Measurements from ENCODE around the gene MPP1.

DNA sequence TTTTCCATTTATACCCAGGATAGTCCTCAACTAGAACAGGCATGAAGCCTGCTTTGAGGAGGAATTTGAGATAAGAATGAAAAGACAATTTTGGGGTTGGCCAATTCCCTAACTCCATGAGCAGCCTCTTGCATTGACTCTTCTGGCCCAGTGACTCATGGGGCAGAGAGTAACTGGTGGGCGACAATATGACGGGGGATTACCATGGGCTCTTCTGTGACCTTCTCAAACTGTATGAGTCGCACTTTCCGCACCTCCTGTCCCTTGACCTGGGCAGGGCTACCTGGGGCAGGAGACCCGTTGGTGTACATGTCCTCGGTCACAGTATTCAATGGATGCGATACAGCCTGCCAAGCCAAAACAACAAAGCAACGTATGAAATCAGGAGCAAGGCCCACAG is 13.3 kb downstream of the MPP1 start:
- TF ChIP-seq, protein P1, sequence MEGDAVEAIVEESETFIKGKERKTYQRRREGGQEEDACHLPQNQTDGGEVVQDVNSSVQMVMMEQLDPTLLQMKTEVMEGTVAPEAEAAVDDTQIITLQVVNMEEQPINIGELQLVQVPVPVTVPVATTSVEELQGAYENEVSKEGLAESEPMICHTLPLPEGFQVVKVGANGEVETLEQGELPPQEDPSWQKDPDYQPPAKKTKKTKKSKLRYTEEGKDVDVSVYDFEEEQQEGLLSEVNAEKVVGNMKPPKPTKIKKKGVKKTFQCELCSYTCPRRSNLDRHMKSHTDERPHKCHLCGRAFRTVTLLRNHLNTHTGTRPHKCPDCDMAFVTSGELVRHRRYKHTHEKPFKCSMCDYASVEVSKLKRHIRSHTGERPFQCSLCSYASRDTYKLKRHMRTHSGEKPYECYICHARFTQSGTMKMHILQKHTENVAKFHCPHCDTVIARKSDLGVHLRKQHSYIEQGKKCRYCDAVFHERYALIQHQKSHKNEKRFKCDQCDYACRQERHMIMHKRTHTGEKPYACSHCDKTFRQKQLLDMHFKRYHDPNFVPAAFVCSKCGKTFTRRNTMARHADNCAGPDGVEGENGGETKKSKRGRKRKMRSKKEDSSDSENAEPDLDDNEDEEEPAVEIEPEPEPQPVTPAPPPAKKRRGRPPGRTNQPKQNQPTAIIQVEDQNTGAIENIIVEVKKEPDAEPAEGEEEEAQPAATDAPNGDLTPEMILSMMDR (conservative IDR thresholded peaks at IDR 0.05; ENCODE audit: low read length), result no peak
- TF ChIP-seq EZH2phosphoT487 (IDR thresholded peaks at IDR 0.05; ENCODE audit: borderline replicate concordance, low read depth, low read length), result no peak
